NCI-H82 treated with DMSO at 0.1 percent for 48 hours (cell line): ENCODE results near the gene LBX1.
A peak's percentile ranks its signal among the peaks of the same experiment; 100 is the strongest.

Experiments used
- DNase-seq: peaks from one replicate; lab custom pipeline; 2025; ENCODE audit not compliant: unreplicated experiment; lab: John Stamatoyannopoulos, UW

The LBX1 gene, protein sequence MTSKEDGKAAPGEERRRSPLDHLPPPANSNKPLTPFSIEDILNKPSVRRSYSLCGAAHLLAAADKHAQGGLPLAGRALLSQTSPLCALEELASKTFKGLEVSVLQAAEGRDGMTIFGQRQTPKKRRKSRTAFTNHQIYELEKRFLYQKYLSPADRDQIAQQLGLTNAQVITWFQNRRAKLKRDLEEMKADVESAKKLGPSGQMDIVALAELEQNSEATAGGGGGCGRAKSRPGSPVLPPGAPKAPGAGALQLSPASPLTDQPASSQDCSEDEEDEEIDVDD

GRCh38 chr10:101229266-101230182 is at the start of gene LBX1:
TSS of gene LBX1 (minus strand) at chr10:101229463. CDS start at chr10:101228815, 648 bp downstream.
- peak; percentile 52 for DNase-seq

- DNase-seq = no peak
Measured at GRCh38 chr10:101273741-101274140, 44.5 kb upstream of the LBX1 start.

- DNase-seq = no peak
Measured at GRCh38 chr10:101273330-101273729, 44.1 kb upstream of the LBX1 start.

DNA sequence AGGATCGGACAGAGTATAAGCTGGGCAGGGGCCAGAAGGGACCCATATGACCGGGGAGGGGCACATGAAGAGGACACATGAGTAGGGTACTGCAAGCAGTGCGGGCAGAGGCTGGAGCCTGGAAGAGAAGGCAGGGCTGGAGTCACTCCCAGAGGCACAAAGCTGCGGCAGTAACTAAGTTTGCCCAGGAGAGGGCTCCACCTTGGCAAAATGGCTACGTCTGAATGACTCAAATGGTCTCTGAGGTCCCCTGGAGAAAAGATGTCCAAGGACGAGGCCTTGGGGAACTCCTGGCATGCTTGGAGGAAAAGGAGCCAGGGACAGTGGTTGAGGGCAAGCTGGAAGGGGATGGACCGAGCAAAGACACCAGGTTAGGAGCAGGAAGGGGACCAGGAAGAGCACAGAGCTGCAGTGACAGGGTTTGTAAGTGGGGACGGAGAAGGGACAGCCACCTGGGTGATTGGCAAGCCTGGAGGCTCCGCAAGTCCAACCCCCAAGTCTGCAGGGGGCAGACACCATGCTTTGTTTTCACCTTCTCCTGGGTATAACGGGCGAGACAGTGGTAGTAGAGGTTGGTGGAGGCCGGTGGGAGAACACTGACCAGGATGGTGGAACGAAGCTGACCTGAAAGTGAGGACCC is 43.1 kb upstream of the LBX1 start:
- DNase-seq = peak; percentile 44

GRCh38 chr10:101270763-101271162 is 41.5 kb upstream of the LBX1 start:
- no peak for DNase-seq

DNA sequence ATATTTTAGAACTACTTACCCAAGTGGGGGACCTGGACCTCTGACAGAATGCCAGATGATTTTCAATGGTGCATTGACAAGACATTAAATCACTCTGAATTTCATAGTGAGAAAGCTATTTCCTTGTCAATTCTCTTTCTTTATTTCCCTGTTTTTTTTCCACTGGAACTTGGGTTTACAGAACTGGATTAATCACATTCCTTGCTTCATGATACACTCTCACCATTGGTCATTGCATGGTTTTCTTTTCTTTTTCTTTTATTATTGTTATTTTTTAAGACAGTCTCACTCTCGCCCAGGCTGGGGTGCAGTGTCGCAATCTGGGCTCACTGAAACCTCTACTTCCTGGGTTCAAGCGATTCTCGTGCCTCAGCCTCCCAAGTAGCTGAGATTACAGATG is 38.5 kb upstream of the LBX1 start:
- no peak for DNase-seq

DNA sequence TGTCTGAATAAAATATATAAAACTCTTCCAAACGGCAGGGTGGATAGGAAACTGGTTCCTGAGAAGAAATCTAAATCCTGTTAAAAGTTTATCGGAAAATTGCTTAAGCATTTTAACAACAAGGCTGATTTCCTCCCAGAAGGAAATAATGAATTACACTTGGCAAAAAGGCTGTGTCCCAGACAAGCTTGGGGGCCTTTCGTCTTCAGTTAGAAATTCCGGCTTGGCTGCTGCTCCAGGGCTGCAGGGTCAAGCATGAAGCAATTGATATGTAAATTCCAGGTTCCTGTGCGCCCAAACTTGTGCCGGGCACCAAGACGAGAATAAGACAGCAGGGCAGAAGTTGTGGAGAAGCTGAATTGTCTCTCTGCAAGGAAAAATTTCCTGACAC is 38.0 kb upstream of the LBX1 start:
- DNase-seq = no peak

- DNase-seq = no peak
Measured at GRCh38 chr10:101266381-101267289, 37.4 kb upstream of the LBX1 start.

GRCh38 chr10:101263150-101263752 is 34.0 kb upstream of the LBX1 start:
- DNase-seq = peak; percentile 77

DNA sequence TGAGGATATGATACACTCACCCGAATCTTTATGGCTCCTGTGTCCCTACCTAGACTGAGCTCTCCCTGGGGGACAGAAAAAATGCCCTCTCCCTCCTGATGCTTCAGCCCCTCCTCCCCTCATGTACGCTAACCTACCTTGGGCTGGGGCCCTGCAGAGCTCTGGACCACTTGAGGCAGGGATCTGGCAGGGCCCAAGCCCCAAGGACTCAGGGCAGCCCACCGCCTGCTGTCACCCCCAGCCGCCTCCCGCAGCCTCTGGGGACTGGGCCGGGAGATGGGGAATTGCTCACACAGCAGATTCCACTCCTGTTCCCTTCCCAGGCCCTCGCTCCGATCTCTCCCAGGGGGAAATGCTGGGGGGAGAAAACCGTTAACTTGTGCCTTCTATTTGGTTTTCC is 32.9 kb upstream of the LBX1 start:
- DNase-seq = no peak

DNA sequence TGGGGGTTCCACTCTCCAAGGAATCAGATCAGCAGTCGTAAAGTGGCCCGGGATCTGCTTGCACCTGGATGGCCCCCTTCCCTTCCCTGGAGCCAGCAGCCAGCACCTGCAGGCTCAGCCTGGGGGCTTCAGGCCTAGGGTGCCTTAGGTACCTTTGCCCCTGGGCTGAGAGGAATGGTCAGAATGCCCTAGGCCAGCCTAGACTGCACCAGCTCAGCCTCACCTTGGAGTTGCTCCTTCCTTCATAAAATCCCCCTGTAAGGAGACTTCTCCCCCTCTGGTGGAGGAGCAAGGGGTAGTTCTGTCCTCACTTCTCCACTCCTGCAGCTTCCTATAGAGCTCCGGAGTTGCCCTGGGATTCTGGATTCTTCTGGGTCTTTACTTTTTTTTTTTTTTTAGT is 32.4 kb upstream of the LBX1 start:
- no peak for DNase-seq

- no peak for DNase-seq
Measured at GRCh38 chr10:101260764-101261481, 31.7 kb upstream of the LBX1 start.

DNA sequence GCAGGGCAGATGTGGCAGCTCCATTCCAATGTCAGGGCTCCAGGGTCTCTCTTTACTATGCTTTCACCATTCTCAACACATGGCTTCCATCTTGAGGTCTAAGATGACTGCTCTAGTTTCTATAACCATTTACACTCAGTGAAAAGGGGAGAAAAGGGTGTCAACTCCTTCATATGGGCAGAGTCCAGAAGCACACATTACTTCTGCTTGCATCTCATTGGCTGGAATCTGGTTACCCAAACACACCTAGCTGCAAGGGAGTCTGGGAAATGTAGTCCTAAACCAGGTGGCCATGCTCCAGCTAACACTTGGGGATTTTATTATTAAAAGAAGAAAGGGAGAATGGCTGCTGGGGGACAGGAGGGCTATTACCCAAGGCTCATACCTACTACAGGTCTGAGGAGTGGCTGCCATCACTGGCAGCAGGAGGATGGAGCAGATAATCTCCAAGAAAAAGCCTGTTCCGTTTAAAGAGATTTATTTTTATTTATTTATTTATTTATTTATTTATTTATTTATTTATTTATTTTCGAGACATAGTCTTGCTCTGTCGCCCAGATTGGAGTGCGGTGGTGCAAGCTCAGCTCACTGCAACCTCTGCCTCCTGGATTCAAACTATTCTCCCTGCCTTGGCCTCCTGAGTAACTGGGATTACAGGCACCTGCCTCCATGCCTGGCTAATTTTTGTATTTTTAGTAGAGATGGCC is 29.1 kb upstream of the LBX1 start:
- DNase-seq = no peak

GRCh38 chr10:101257491-101257890 is 28.2 kb upstream of the LBX1 start:
- DNase-seq = no peak

DNA sequence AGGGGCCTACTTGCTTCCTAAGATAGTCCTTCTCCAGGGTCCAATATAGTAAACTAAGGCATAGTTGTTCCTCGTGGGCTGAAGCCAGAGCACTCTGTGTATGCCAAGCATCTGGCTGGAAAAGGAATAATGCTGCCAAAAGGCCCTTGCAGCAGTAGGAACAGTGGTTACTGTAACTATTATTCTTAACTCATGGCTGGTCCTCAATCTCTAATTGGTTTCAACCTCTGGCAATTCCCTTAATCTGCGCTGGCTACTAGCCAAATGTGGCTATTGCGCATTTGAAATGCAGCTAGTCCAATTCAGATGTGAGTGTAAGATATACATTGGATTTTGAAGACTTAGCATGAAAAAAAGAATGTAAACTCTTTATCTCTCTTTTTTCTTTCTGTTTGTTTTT is 27.8 kb upstream of the LBX1 start:
- DNase-seq = peak; percentile 53

- DNase-seq = no peak
Measured at GRCh38 chr10:101256387-101256786, 27.1 kb upstream of the LBX1 start.

GRCh38 chr10:101250136-101250535 is 20.9 kb upstream of the LBX1 start:
- no peak for DNase-seq

DNA sequence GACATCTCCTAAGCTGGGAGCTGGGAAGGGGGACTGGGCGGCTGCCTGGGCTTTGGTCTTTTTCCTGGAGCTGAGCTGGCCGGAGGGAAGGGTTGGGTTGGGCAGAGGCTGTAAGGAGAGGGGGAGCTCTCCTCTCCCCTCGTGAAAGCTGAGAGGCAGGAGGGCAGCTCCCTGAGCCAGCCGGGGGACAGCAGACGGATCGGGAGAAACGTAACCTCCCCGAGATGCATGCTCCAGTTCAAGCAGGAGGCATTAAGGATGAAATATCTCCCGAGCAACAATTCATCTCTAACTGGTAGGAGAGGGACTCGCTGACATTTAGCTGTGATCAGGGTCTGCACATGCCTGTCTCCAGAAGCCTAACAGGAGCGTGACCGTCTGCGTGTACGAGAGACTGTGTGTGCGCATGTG is 19.9 kb upstream of the LBX1 start:
- DNase-seq = no peak

- DNase-seq = no peak
Measured at GRCh38 chr10:101246639-101247038, 17.4 kb upstream of the LBX1 start.
